ENCODE data around the gene NEDD4L. TPM values are rescaled to one million over a fixed set of nuclear protein-coding genes. Genes with fewer than 3 reads are reported as not detected.

The NEDD4L gene
- total RNA-seq, 1 donor from 2014 or later = 162 TPM

- Mint-ChIP-seq H3K36me3 (ENCODE audit: insufficient read depth) (peaks cover 55% of the 10 kb centered on the region), H3K27ac (peak overlapping the region; percentile 35), H3K4me1 (ENCODE audit: low read depth) (no peaks in the 10 kb centered on the region), H3K9me3 (ENCODE audit: low read depth) (no peaks in the 10 kb centered on the region), H3K27me3 (no peaks in the 10 kb centered on the region), H3K4me3 (ENCODE audit: low read depth) (no peak overlapping the region)
- TF ChIP-seq CTCF (IDR thresholded peaks at IDR 0.05; ENCODE audit: unreplicated experiment) = no peak
- no peak for DNase-seq (ENCODE audit: low spot score, unreplicated experiment)
Measured at GRCh38 chr18:58388736-58389135, 344.7 kb downstream of the NEDD4L start.

GRCh38 chr18:58389745-58390144 is 345.7 kb downstream of the NEDD4L start:
- H3K4me3 Mint-ChIP-seq (ENCODE audit: low read depth) = no peak overlapping the region
- H3K4me1 Mint-ChIP-seq (ENCODE audit: low read depth) = no peaks in the 10 kb centered on the region
- no peak overlapping the region for H3K27ac Mint-ChIP-seq
- peaks cover 53% of the 10 kb centered on the region for H3K36me3 Mint-ChIP-seq (ENCODE audit: insufficient read depth)
- TF ChIP-seq CTCF (IDR thresholded peaks at IDR 0.05; ENCODE audit: unreplicated experiment) = no peak
- DNase-seq (ENCODE audit: low spot score, unreplicated experiment) = no peak
- no peaks in the 10 kb centered on the region for H3K27me3 Mint-ChIP-seq
- H3K9me3 Mint-ChIP-seq (ENCODE audit: low read depth) = no peaks in the 10 kb centered on the region

- Mint-ChIP-seq H3K9me3 (ENCODE audit: low read depth) (no peaks in the 10 kb centered on the region), H3K27ac (no peak overlapping the region), H3K4me1 (ENCODE audit: low read depth) (no peaks in the 10 kb centered on the region), H3K36me3 (ENCODE audit: insufficient read depth) (peaks cover 49% of the 10 kb centered on the region), H3K27me3 (no peaks in the 10 kb centered on the region), H3K4me3 (ENCODE audit: low read depth) (no peak overlapping the region)
- DNase-seq (ENCODE audit: low spot score, unreplicated experiment) = no peak
- TF ChIP-seq CTCF (IDR thresholded peaks at IDR 0.05; ENCODE audit: unreplicated experiment) = no peak
Measured at GRCh38 chr18:58390399-58390798, 346.4 kb downstream of the NEDD4L start.

- Mint-ChIP-seq H3K36me3 (ENCODE audit: insufficient read depth) (peaks cover 48% of the 10 kb centered on the region), H3K27ac (peak overlapping the region; percentile 57)
- DNase-seq (ENCODE audit: low spot score, unreplicated experiment) = no peak
Measured at GRCh38 chr18:58391231-58391825, 347.3 kb downstream of the NEDD4L start.

GRCh38 chr18:58391932-58392323 is 347.9 kb downstream of the NEDD4L start:
- no peaks in the 10 kb centered on the region for H3K4me1 Mint-ChIP-seq (ENCODE audit: low read depth)
- no peak overlapping the region for H3K4me3 Mint-ChIP-seq (ENCODE audit: low read depth)
- no peaks in the 10 kb centered on the region for H3K9me3 Mint-ChIP-seq (ENCODE audit: low read depth)
- no peak for DNase-seq (ENCODE audit: low spot score, unreplicated experiment)
- no peak overlapping the region for H3K27ac Mint-ChIP-seq
- no peak for TF ChIP-seq CTCF (IDR thresholded peaks at IDR 0.05; ENCODE audit: unreplicated experiment)
- peaks cover 49% of the 10 kb centered on the region for H3K36me3 Mint-ChIP-seq (ENCODE audit: insufficient read depth)
- no peaks in the 10 kb centered on the region for H3K27me3 Mint-ChIP-seq

More at GRCh38 chr18:58391231-58391825, 347.3 kb downstream of the NEDD4L start:
- Mint-ChIP-seq H3K4me3 (ENCODE audit: low read depth) (no peak overlapping the region), H3K4me1 (ENCODE audit: low read depth) (no peaks in the 10 kb centered on the region), H3K27me3 (no peaks in the 10 kb centered on the region), H3K9me3 (ENCODE audit: low read depth) (no peaks in the 10 kb centered on the region)
- TF ChIP-seq CTCF (IDR thresholded peaks at IDR 0.05; ENCODE audit: unreplicated experiment) = no peak
